Left hindlimb (tissue), 1 donor: ENCODE measurements around the gene CEMIP2.

Experiments
- DNase-seq: peaks from one replicate; pipeline ENCODE4 v3.0.0-alpha.2; 2018

CEMIP2 gene

GRCh38 chr9:71744754-71745521 is 23.4 kb downstream of the CEMIP2 start:
- no peak for DNase-seq

DNA sequence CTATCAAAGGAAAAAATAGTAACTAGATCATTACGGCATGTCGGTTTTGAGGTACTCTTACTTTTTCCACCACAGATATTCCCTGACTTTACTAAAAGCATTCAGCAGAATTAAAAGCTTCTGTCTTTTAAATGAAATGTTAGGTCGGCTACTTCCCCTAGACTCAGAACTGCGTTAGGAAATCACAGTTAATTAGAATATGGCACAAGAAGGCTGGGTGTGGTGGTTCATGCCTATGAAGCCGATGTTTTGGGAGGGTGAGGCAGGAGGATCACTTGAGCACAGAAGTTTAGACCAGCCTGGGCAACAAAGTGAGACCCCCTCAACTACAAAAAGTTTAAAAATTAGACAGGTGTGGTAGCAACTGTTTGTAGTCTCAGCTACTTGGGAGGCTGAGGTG is 24.4 kb downstream of the CEMIP2 start:
- DNase-seq = no peak

GRCh38 chr9:71743217-71743705 is 25.1 kb downstream of the CEMIP2 start:
- no peak for DNase-seq

DNA sequence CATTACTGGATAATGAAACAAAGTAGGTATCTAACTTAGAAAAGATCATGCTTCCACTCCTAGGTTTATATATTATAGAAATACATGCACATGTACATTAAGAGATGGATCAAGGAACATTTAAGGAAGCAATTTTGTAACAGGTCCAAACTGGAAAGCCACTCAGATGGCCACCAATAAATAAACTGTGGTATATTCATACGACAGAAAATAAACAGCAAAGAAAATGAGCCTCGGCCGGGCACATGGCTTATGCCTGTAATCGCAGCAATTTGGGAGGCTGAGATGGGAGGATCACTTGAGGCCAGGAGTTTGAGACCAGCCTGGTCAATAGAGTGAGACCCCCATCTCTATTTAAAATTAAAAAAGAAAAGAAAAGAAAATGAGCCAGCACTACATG is 25.6 kb downstream of the CEMIP2 start:
- DNase-seq = no peak

DNA sequence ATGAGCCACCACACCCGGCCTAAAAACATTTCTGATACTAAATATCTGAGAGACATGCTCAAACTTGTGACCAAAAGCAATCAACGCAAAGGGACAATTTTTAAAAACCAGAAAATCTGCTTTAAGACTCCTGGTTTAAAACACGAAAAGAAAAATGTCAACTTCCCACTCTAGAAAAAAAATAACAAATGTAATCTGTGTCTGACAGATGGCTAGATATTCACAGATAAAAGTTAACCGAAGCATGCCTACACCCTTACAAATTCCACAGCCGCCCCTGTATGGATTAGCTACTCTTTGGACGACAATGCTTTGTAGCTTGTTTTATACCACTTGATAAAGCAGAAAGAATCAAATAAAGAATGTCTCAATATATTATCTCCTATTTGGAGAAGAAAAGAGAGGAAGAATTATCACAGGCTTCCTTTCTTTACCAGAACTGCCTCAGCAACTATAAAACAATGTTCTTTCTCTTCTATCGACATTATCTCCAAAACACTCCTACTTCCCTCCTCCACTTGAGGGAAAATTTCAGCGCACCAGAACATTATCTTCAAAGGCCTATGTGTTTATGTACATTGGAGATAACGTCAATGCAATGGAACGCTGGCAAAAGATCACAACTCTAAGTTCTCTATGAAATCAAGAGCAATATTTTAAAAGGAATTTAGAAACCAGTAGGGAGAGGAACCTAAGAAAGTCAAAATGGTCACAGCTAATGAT is 26.2 kb downstream of the CEMIP2 start:
- DNase-seq = no peak

DNA sequence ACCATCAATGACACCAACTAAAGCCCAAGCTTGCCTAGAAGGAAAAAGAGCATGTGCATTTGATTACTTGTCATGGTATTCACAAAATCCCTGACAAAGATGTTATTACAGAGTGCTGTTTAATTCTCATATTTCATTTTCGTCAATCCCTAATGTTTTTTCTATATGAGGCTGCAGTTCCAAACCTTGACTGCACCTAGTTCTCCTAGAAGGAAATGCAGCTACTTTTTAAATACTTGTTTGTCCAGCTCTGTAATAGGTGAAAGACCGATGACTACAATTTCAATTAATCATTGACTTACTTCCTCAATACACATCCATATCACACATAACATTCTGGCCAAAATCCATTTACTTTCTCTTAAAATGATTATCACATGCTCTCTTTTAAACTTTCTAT is 28.1 kb downstream of the CEMIP2 start:
- DNase-seq = no peak

DNA sequence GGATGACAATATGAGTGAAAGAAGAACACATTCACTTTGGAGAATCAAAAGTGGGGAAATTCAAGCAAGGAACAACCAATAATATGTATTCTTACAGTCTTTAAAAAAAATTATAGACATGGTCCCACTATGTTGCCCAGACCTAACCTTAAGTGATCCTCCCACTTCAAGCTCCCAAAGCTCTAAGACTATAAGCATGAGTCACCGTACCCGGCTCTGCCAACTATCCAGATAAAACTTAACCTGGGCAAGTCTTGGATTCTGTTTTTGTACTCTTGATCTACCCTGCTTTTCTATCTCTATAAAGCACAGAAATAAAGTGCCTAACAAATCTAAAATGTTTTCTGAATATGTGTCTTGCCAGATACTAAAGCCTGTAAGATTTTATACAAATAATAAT is 30.9 kb downstream of the CEMIP2 start:
- DNase-seq = no peak

- DNase-seq = no peak
These were observed 32.1 kb downstream of the CEMIP2 start for GRCh38 chr9:71736236-71736635.

GRCh38 chr9:71734950-71735349 is 33.4 kb downstream of the CEMIP2 start:
- no peak for DNase-seq

DNA sequence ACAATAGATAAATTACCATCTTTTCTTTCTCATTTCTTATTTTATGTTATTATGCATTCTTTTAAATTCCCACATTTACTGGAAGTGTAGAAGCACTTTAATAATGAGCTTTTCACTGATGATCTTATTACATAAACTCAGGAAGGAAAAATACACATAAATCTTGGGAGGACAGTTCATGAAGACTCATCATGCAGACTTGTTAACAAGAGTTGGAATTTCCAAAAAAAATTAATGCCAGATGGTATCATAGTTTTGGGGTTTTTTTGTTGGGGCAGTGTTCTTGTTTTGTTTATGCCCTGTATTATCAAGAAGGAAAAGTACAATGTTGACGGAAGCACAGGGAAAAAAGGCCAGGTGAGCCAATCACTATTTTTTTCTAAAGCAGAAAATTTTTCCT is 35.1 kb downstream of the CEMIP2 start:
- no peak for DNase-seq

- no peak for DNase-seq
These were observed 38.3 kb downstream of the CEMIP2 start for GRCh38 chr9:71729816-71730526.

DNA sequence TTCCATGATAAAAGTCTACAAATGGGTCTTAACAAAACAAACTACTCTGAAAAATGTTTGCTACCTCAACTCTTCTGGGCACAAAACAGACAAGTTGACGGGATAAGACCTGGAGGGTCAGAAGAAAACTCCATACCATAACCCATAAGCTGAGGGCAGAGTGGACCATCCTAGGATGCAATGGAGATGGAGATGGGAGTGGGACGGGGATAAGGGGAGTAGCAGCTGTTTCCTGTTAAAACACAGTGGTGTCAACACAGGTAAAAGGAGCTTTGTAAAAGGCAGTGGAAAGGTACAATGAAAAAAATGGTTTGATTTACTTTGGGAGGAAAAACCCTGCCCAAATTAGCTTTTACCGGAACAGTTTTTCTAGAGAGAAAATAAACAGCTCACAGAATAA is 41.6 kb downstream of the CEMIP2 start:
- DNase-seq = no peak

DNA sequence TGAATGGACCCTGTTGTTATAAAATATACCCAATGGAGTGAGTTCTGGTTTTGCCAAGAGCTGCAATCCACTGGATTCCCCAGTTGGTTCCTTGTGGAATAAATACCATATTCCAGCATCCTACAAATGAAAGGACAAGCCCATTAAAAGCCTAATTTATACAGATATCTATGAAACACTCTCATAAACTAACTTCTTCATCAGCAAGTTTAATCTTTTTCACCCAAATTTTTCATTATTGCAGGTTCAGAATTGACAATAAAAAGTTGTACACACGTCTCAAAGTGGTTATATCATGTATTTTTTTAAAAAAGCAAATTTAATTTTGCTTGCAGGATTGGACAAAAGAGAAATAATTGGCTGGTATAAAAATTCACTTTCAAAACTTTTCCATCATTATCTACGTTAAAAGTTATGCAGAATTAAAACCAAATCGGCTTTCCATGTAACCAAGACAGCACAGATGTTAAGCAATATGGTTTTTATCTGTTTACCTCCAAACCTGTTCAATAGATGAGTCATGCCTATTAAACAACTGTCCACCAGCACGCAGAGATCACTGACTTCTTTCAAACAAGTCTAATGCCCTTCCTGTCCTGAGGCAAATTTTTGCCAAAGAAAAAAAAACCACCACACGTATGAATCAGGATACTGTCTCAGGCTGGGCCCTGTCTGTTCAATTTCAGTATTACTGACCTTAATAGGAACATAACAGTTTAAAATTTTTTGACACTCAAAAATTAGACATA is 42.5 kb downstream of the CEMIP2 start:
- DNase-seq = no peak

GRCh38 chr9:71721855-71722254 is 46.5 kb downstream of the CEMIP2 start:
- DNase-seq = no peak

DNA sequence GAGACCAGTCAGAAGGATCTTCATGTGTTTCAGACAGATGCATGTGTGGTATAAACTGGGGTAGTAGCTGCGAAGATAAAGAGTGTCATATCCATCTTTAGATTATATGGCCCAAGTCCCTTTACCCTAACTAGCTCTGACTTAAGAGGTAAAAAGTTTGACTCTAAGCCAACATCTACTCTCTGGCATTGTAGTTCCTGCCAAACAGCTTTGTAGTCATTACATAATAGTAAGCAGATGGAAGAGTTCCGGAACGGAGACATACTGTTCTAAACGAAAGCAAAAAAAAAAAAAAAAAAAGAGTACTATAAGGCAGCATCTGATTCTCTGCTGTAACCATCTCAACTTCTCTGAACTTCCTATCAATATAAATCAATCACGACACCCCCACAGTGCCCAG is 48.8 kb downstream of the CEMIP2 start:
- DNase-seq = no peak

GRCh38 chr9:71719088-71719487 is 49.2 kb downstream of the CEMIP2 start:
- no peak for DNase-seq

GRCh38 chr9:71716138-71716909 is 52.0 kb downstream of the CEMIP2 start:
- DNase-seq = no peak

- no peak for DNase-seq
These were observed 57.5 kb downstream of the CEMIP2 start for GRCh38 chr9:71710856-71711255.

DNA sequence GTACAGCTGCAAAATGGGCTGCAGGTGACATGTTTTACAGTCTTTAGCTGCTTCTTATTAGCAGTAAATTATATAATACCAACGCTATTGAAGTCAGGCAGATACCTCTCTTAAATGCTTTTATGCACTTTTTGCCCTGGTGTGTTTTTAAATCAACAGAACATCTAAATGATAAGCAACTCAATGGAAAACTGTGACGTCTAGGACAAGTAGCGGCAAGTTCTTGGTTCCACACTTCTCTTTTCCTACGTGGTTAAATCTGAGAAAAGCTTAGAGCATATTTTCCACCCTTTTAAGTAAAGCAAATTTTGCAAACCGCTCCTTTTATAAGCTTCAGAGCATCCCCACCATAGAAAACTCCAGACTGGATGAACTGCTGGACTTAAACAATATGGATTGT is 58.1 kb downstream of the CEMIP2 start:
- no peak for DNase-seq

DNA sequence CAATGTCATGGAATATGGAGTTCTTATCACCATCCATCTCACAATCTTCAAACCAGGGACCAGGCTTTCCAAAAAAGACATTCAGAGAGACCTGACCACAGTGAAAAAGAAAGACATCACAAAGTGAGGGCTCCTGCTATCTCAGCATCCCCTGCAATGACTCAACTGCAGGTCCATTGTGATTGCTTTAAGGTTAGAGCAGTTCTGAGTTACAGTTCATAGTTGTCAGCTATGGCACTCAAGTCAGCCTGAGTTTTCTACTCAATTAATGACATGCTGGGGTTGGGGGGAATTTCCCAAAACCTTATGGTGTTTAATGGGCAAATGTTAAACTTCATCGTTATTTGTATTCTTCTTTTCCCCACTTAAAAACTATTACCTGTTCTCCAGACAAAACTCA is 58.9 kb downstream of the CEMIP2 start:
- DNase-seq = no peak

DNA sequence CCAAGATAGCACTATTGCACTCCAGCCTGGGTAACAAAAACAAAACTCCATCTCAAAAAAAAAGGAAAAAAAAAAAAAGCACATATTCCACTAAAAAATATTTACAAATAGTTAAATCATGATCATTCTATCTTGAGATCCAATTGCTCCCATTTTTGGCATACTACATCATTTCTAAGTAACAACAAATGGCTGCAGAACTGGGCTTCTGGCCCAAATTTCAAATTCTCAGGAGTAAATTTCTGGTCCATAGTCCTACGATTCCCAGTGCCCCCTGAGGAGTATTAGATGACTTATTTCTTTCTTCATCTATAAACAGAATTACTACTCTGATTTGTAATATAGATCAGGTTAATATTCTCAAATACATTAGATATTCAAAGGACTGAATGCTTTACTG is 62.1 kb downstream of the CEMIP2 start:
- no peak for DNase-seq

- peak; percentile 83 for DNase-seq
These were observed 63.5 kb downstream of the CEMIP2 start for GRCh38 chr9:71704796-71705195.
